ENCODE results near the gene MGST3.
"Not testable (repeated sequence)": the region's sequence is repeated elsewhere in the genome, so short reads cannot be mapped to it uniquely, and the experiment has no call there.

MGST3 gene

GRCh38 chr1:165632491-165632890 is 1.5 kb downstream of the MGST3 start:
- TF ChIP-seq JUND (IDR thresholded peaks at IDR 0.05; ENCODE audit: low read depth), result no peak
- in situ Hi-C loops (cut with HindIII; ENCODE audit: low pct_unique_long_range_greater_than_20kb, low sequenced_read_pairs), result no loop called here
- DNase-seq (ENCODE audit: low read depth in 1 of 2, low spot score in 1 of 2), result no peak

GRCh38 chr1:165633614-165634013 is 2.6 kb downstream of the MGST3 start:
- in situ Hi-C loops (cut with HindIII; ENCODE audit: low pct_unique_long_range_greater_than_20kb, low sequenced_read_pairs), result no loop called here
- DNase-seq (ENCODE audit: low read depth in 1 of 2, low spot score in 1 of 2), result no peak
- TF ChIP-seq JUND (IDR thresholded peaks at IDR 0.05; ENCODE audit: low read depth), result no peak

- no peak for DNase-seq (ENCODE audit: low read depth in 1 of 2, low spot score in 1 of 2)
- TF ChIP-seq JUND (IDR thresholded peaks at IDR 0.05; ENCODE audit: low read depth), result no peak
- in situ Hi-C loops (cut with HindIII; ENCODE audit: low pct_unique_long_range_greater_than_20kb, low sequenced_read_pairs), result no loop called here
Observed at GRCh38 chr1:165634154-165634921, 3.3 kb downstream of the MGST3 start.

- in situ Hi-C loops (cut with HindIII; ENCODE audit: low pct_unique_long_range_greater_than_20kb, low sequenced_read_pairs), result no loop called here
- no peak for DNase-seq (ENCODE audit: low read depth in 1 of 2, low spot score in 1 of 2)
- no peak for TF ChIP-seq JUND (IDR thresholded peaks at IDR 0.05; ENCODE audit: low read depth)
Observed at GRCh38 chr1:165635329-165635728, 4.3 kb downstream of the MGST3 start.

- in situ Hi-C loops (cut with HindIII; ENCODE audit: low pct_unique_long_range_greater_than_20kb, low sequenced_read_pairs), result no loop called here
- TF ChIP-seq JUND (IDR thresholded peaks at IDR 0.05; ENCODE audit: low read depth), result no peak
- no peak for DNase-seq (ENCODE audit: low read depth in 1 of 2, low spot score in 1 of 2)
Observed at GRCh38 chr1:165635823-165636222, 4.8 kb downstream of the MGST3 start.

- no peak for TF ChIP-seq JUND (IDR thresholded peaks at IDR 0.05; ENCODE audit: low read depth)
- in situ Hi-C loops (cut with HindIII; ENCODE audit: low pct_unique_long_range_greater_than_20kb, low sequenced_read_pairs), result no loop called here
- no peak for DNase-seq (ENCODE audit: low read depth in 1 of 2, low spot score in 1 of 2)
Observed at GRCh38 chr1:165637427-165637826, 6.4 kb downstream of the MGST3 start.

- in situ Hi-C loops (cut with HindIII; ENCODE audit: low pct_unique_long_range_greater_than_20kb, low sequenced_read_pairs); DNase-seq (ENCODE audit: low read depth in 1 of 2, low spot score in 1 of 2): not testable (repeated sequence)
Observed at GRCh38 chr1:165638211-165638610, 7.2 kb downstream of the MGST3 start.

- no peak for TF ChIP-seq JUND (IDR thresholded peaks at IDR 0.05; ENCODE audit: low read depth)
- DNase-seq (ENCODE audit: low read depth in 1 of 2, low spot score in 1 of 2), result no peak
- in situ Hi-C loops (cut with HindIII; ENCODE audit: low pct_unique_long_range_greater_than_20kb, low sequenced_read_pairs), result no loop called here
Observed at GRCh38 chr1:165639821-165640623, 9.0 kb downstream of the MGST3 start.

- no peak for TF ChIP-seq JUND (IDR thresholded peaks at IDR 0.05; ENCODE audit: low read depth)
- in situ Hi-C loops (cut with HindIII; ENCODE audit: low pct_unique_long_range_greater_than_20kb, low sequenced_read_pairs), result no loop called here
Observed at GRCh38 chr1:165641231-165641987, 10.4 kb downstream of the MGST3 start.

GRCh38 chr1:165644064-165644735 is 13.2 kb downstream of the MGST3 start:
- in situ Hi-C loops (cut with HindIII; ENCODE audit: low pct_unique_long_range_greater_than_20kb, low sequenced_read_pairs), result no loop called here
- TF ChIP-seq JUND (IDR thresholded peaks at IDR 0.05; ENCODE audit: low read depth), result no peak
- no peak for DNase-seq (ENCODE audit: low read depth in 1 of 2, low spot score in 1 of 2)

More at GRCh38 chr1:165641231-165641987, 10.4 kb downstream of the MGST3 start:
- DNase-seq (ENCODE audit: low read depth in 1 of 2, low spot score in 1 of 2), result no peak

- DNase-seq (ENCODE audit: low read depth in 1 of 2, low spot score in 1 of 2), result no peak
- no peak for TF ChIP-seq JUND (IDR thresholded peaks at IDR 0.05; ENCODE audit: low read depth)
- in situ Hi-C loops (cut with HindIII; ENCODE audit: low pct_unique_long_range_greater_than_20kb, low sequenced_read_pairs), result no loop called here
Observed at GRCh38 chr1:165645654-165646366, 14.8 kb downstream of the MGST3 start.

GRCh38 chr1:165647517-165647916 is 16.5 kb downstream of the MGST3 start:
- no peak for DNase-seq (ENCODE audit: low read depth in 1 of 2, low spot score in 1 of 2)
- no peak for TF ChIP-seq JUND (IDR thresholded peaks at IDR 0.05; ENCODE audit: low read depth)
- in situ Hi-C loops (cut with HindIII; ENCODE audit: low pct_unique_long_range_greater_than_20kb, low sequenced_read_pairs), result no loop called here

Measured in T47D (cell line).